Thyroid gland (tissue), 4 donors: ENCODE data around the gene CNNM1. TPM values are rescaled to one million over a fixed set of nuclear protein-coding genes. Genes with fewer than 3 reads are reported as not detected.

Experiments used
- DNase-seq, 2 donors: peaks; one replicate each; pipeline ENCODE4 v3.0.0-alpha.2; 2019
- H3K27ac ChIP-seq, 3 donors: fragments of 200-600 bp; sonication (generic); 1 replicate in 2 of 3; 2 replicates in 1 of 3; pipeline ENCODE4 v1.5.1; 2016 to 2019; ENCODE audit warnings: mild to moderate bottlenecking in 1 of 3, moderate library complexity in 1 of 3
- H3K27me3 ChIP-seq: fragments of 200-600 bp; sonication (generic); one replicate; pipeline ENCODE4 v1.5.1; 2019
- H3K36me3 ChIP-seq, 2 donors: fragments of 200-600 bp; sonication (generic); one replicate each; pipeline ENCODE4 v1.5.1; 2016 to 2019
- H3K4me1 ChIP-seq, 2 donors: fragments of 200-600 bp; sonication (generic); one replicate each; pipeline ENCODE4 v1.5.1; 2017 to 2019
- H3K4me3 ChIP-seq, 3 donors: fragments of 200-600 bp; sonication (generic); replicated peaks in 1 of 3; 1 replicate in 2 of 3; 2 replicates in 1 of 3; pipeline ENCODE4 v1.5.1; 2016; ENCODE audit warnings: mild to moderate bottlenecking in 1 of 3
- H3K9me3 ChIP-seq: fragments of 200-600 bp; sonication (generic); one replicate; pipeline ENCODE4 v1.5.1; 2017
- POLR2A ChIP-seq, 2 donors: fragments of 450-650 bp; IDR thresholded peaks; one replicate each; pipeline ENCODE4 v1.6.1; 2017; ENCODE audit warnings: antibody characterized with exemption in 2 of 2, mild to moderate bottlenecking in 2 of 2, moderate library complexity in 1 of 2
- WGBS, 2 donors: methylation state at CpG; one replicate each; pipeline ENCODE4 v1.1.5; 2017; 5-methylcytosine and 5-hydroxymethylcytosine counted together
- intact Hi-C: fragments of 100-400 bp; cut with DNase I; formaldehyde crosslinking; loops from one replicate; pipeline ENCODE4 v1.15.1; 2023
- total RNA-seq, 4 donors: library from RNA; depleted of rRNA; stranded (reverse); fragments of >200 nt; gene quantifications; one replicate each; pipeline ENCODE4 v1.2.3, GENCODE V29; 2016
- TF ChIP-seq, protein P1 (sequence below), 6 experiments: fragments of 200-600 bp in 3 of 6; fragments of 450-650 bp in 3 of 6; sonication (generic) in 3 of 6; IDR thresholded peaks; one replicate each; pipeline ENCODE4 v1.5.1; 2016 to 2019; ENCODE audit warnings: antibody characterized with exemption in 6 of 6, mild to moderate bottlenecking in 2 of 6, inconsistent platforms in 1 of 6, moderate library complexity in 1 of 6

CNNM1 gene
- total RNA-seq, 4 donors from 2014 or later: 0.27 to 0.67 (median 0.50) TPM

DNA sequence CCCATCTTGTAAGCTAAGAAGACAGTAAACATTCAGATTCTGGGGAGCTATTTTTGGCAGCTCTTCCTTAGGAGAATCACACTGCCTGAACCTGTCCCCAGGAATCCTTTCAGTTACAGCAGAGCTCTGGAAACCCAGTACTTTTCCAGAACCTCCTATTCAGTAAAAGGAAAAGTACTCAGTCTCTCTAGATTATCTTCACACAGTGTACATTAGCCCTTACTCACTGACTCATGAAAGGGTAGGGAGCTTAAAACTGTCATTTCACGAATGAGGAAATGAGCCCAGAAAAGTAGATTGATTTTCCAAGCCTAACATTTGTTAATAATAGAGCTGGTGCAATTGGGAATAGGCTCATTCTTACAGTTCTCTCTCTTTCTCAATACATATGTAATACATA lies 3.9 kb upstream of the CNNM1 start:
- intact Hi-C loops: no loop called here
- no peak for DNase-seq
- Histone ChIP-seq H3K27me3 (no peaks in the 10 kb centered on the region), H3K27ac (no peak overlapping the region), H3K36me3 (no peaks in the 10 kb centered on the region), H3K4me1 (peaks cover 10 to 15% of the 10 kb centered on the region in 2 donors), H3K4me3 (no peak overlapping the region), H3K9me3 (no peaks in the 10 kb centered on the region)
- TF ChIP-seq POLR2A (IDR thresholded peaks at IDR 0.05): no peak
- TF ChIP-seq, protein P1, sequence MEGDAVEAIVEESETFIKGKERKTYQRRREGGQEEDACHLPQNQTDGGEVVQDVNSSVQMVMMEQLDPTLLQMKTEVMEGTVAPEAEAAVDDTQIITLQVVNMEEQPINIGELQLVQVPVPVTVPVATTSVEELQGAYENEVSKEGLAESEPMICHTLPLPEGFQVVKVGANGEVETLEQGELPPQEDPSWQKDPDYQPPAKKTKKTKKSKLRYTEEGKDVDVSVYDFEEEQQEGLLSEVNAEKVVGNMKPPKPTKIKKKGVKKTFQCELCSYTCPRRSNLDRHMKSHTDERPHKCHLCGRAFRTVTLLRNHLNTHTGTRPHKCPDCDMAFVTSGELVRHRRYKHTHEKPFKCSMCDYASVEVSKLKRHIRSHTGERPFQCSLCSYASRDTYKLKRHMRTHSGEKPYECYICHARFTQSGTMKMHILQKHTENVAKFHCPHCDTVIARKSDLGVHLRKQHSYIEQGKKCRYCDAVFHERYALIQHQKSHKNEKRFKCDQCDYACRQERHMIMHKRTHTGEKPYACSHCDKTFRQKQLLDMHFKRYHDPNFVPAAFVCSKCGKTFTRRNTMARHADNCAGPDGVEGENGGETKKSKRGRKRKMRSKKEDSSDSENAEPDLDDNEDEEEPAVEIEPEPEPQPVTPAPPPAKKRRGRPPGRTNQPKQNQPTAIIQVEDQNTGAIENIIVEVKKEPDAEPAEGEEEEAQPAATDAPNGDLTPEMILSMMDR (IDR thresholded peaks at IDR 0.05): no peak
- WGBS, 2 donors: 29 to 32% methylated on average over 1 of the region's 1 CpG

DNA sequence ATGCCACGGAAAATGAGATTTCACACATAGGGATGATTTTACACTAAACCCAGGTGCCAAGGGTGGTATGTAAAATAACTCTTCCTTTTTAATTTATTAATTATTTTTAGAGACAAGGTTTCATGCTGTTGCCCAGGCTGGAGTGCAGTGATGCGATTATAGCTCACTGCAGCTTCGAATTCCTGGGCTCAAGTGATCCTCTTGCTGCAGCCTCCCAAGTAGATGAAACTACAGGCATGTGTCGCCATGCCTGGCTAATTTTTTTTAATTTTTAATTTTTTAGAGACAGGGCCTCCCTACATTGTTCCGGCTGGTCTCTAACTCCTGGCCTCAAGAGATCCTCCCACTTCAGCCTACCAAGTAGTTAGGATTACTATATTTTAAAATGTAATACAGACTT lies 2.3 kb upstream of the CNNM1 start:
- TF ChIP-seq, protein P1 (IDR thresholded peaks at IDR 0.05): no peak
- no peak for TF ChIP-seq POLR2A (IDR thresholded peaks at IDR 0.05)
- Histone ChIP-seq H3K4me1 (peaks cover 11 to 17% of the 10 kb centered on the region in 2 donors), H3K9me3 (no peaks in the 10 kb centered on the region), H3K27ac (no peak overlapping the region), H3K27me3 (no peaks in the 10 kb centered on the region), H3K4me3 (no peak overlapping the region), H3K36me3 (no peaks in the 10 kb centered on the region)
- intact Hi-C loops: no loop called here
- DNase-seq: no peak
- WGBS, 2 donors: 45 to 46% methylated on average over 5 of the region's 5 CpGs

DNA sequence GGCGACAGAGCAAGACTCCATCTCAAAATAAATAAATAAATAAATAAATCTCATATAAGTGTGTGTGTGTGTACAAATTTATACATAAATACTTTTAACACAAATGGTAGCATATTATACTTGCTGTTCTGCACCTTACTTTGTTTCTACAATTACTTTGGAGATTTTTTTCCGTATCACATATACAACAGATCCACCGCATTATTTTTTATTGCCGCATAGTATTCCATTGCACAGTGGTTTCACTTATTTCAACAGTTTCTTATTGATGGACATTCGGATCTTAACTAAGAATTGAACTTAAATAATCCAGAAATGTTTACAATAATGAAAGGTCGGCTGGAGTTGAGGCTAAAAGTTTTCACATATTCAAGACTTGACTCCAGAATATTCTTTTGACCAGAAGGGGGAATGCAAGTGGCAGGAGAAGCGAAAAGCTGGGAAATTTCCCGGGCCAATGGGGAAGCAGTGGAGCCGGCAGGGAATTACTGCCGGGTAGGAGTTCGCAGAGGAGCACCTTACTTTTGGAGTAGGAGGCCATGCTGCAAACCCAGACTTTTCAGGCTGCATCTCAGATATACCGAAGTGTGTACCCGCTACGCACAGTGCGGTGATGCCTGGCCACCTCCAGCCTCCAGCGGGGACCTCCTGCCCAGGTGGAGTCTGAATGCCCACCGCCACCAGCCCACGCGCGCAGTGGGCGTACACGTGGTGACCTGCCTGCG lies 415 bp upstream of the CNNM1 start:
- Histone ChIP-seq H3K9me3 (no peaks in the 10 kb centered on the region), H3K36me3 (no peaks in the 10 kb centered on the region), H3K27ac (no peak overlapping the region), H3K4me1 (peaks cover 11 to 17% of the 10 kb centered on the region in 2 donors), H3K27me3 (no peaks in the 10 kb centered on the region), H3K4me3 (peak overlapping the region in 1 of 3 donors; percentile 28)
- TF ChIP-seq, protein P1 (IDR thresholded peaks at IDR 0.05): no peak
- no peak for TF ChIP-seq POLR2A (IDR thresholded peaks at IDR 0.05)
- WGBS, 2 donors: 32 to 47% methylated on average over 14 to 23 of the region's 23 CpGs
- intact Hi-C loops: no loop called here
- DNase-seq: no peak

DNA sequence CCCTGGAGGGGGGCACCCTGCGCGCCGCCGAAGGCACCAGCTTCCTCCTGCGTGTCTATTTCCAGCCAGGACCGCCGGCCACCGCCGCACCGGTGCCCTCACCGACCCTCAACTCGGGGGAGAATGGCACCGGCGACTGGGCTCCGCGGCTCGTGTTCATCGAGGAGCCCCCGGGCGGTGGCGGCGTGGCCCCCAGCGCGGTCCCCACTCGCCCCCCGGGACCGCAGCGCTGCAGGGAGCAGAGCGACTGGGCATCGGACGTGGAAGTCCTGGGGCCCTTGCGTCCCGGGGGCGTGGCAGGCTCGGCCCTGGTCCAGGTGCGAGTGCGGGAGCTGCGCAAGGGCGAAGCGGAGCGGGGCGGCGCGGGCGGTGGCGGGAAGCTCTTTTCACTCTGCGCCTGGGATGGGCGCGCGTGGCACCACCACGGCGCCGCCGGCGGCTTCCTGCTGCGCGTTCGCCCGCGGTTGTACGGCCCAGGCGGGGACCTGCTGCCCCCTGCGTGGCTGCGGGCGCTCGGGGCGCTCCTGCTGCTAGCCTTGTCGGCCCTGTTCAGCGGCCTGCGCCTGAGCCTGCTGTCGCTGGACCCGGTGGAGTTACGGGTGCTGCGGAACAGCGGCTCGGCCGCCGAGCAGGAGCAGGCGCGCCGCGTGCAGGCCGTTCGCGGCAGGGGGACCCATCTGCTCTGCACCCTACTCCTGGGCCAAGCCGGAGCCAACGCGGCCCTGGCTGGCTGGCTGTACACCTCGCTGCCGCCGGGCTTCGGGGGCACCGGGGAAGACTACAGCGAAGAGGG lies 594 bp downstream of the CNNM1 start:
- DNase-seq: peak; percentile 15 to 20
- Histone ChIP-seq H3K27me3 (no peaks in the 10 kb centered on the region), H3K36me3 (no peaks in the 10 kb centered on the region), H3K27ac (no peak overlapping the region), H3K4me1 (peaks cover 11 to 17% of the 10 kb centered on the region in 2 donors), H3K4me3 (peak overlapping the region in 1 of 3 donors; percentile 28), H3K9me3 (no peaks in the 10 kb centered on the region)
- intact Hi-C loops: no loop called here
- WGBS, 2 donors: 1 to 2% methylated on average over 15 to 22 of the region's 94 CpGs
- TF ChIP-seq, protein P1 (IDR thresholded peaks at IDR 0.05): no peak
